ENCODE results near the gene C18orf32.
A peak's percentile ranks its signal among the peaks of the same experiment; 100 is the strongest.

Gene C18orf32

DNA sequence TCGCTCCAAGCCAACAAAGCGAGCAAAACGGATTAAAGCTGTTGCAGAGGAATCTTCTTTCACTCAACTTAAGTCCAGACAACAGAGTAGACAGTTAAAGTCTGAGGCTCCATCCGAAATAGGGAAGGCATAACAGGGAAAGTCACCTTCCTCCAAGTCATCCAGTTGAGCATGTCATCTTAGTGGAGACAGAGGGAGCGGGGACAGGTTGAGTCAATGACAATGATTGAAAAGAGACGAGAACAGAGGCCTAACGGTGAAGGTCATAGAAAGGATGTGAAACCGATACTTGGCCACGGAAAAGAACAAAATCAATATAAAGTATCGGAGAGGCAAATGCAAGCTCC lies 455 bp downstream of the C18orf32 start:
- Histone ChIP-seq H3K4me1 (ENCODE audit: control insufficient read depth, low read length) (peaks cover 44% of the 10 kb centered on the region), H3F3A (ENCODE audit: control insufficient read depth, insufficient read depth) (peaks cover 52% of the 10 kb centered on the region), H3K27ac (ENCODE audit: low read depth, low read length) (peak overlapping the region; percentile 74), H4K20me1 (ENCODE audit: control insufficient read depth, insufficient read depth, low read depth, low read length) (peaks cover 11% of the 10 kb centered on the region), H3K9me2 (replicated peaks; ENCODE audit: control insufficient read depth, low read length) (no peaks in the 10 kb centered on the region), H3K4me3 (ENCODE audit: low read length) (peak overlapping the region; percentile 87), H3K36me3 (ENCODE audit: control insufficient read depth, low read length) (peaks cover 71% of the 10 kb centered on the region), H3K27me3 (ENCODE audit: control insufficient read depth, low read length) (no peaks in the 10 kb centered on the region), H3K9me3 (ENCODE audit: control insufficient read depth, insufficient read depth, low read length) (no peaks in the 10 kb centered on the region), H3K4me2 (ENCODE audit: low read length) (peak overlapping the region; percentile 92), H3K79me2 (ENCODE audit: control insufficient read depth, low read length) (peaks cover 54% of the 10 kb centered on the region)
- TF ChIP-seq EZH2phosphoT487 (IDR thresholded peaks at IDR 0.05; ENCODE audit: borderline replicate concordance, low read length): no peak
- TF ChIP-seq, protein P1, sequence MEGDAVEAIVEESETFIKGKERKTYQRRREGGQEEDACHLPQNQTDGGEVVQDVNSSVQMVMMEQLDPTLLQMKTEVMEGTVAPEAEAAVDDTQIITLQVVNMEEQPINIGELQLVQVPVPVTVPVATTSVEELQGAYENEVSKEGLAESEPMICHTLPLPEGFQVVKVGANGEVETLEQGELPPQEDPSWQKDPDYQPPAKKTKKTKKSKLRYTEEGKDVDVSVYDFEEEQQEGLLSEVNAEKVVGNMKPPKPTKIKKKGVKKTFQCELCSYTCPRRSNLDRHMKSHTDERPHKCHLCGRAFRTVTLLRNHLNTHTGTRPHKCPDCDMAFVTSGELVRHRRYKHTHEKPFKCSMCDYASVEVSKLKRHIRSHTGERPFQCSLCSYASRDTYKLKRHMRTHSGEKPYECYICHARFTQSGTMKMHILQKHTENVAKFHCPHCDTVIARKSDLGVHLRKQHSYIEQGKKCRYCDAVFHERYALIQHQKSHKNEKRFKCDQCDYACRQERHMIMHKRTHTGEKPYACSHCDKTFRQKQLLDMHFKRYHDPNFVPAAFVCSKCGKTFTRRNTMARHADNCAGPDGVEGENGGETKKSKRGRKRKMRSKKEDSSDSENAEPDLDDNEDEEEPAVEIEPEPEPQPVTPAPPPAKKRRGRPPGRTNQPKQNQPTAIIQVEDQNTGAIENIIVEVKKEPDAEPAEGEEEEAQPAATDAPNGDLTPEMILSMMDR (IDR thresholded peaks at IDR 0.05; ENCODE audit: low read depth, low read length, poor library complexity, severe bottlenecking): no peak

GRCh38 chr18:49486134-49486533 lies 900 bp downstream of the C18orf32 start:
- H3K9me2 ChIP-seq (replicated peaks; ENCODE audit: control insufficient read depth, low read length): no peaks in the 10 kb centered on the region
- H3K4me1 ChIP-seq (ENCODE audit: control insufficient read depth, low read length): peaks cover 43% of the 10 kb centered on the region
- H3F3A ChIP-seq (ENCODE audit: control insufficient read depth, insufficient read depth): peaks cover 48% of the 10 kb centered on the region
- no peaks in the 10 kb centered on the region for H3K9me3 ChIP-seq (ENCODE audit: control insufficient read depth, insufficient read depth, low read length)
- H3K4me3 ChIP-seq (ENCODE audit: low read length): peak overlapping the region; percentile 87
- H3K4me2 ChIP-seq (ENCODE audit: low read length): peak overlapping the region; percentile 92
- H3K36me3 ChIP-seq (ENCODE audit: control insufficient read depth, low read length): peaks cover 71% of the 10 kb centered on the region
- peaks cover 6% of the 10 kb centered on the region; the same call in 1 of the 2 replicates for H4K20me1 ChIP-seq (ENCODE audit: control insufficient read depth, insufficient read depth, low read depth, low read length)
- peaks cover 49% of the 10 kb centered on the region for H3K79me2 ChIP-seq (ENCODE audit: control insufficient read depth, low read length)
- H3K27ac ChIP-seq (ENCODE audit: low read depth, low read length): peak overlapping the region; percentile 74
- TF ChIP-seq, protein P1 (IDR thresholded peaks at IDR 0.05; ENCODE audit: low read depth, low read length, poor library complexity, severe bottlenecking): no peak
- TF ChIP-seq EZH2phosphoT487 (IDR thresholded peaks at IDR 0.05; ENCODE audit: borderline replicate concordance, low read length): no peak
- no peaks in the 10 kb centered on the region for H3K27me3 ChIP-seq (ENCODE audit: control insufficient read depth, low read length)

GRCh38 chr18:49483198-49483597 lies 3.8 kb downstream of the C18orf32 start:
- Histone ChIP-seq H3K9me2 (replicated peaks; ENCODE audit: control insufficient read depth, low read length) (no peaks in the 10 kb centered on the region), H3K4me3 (ENCODE audit: low read length) (no peak overlapping the region), H3K27me3 (ENCODE audit: control insufficient read depth, low read length) (no peaks in the 10 kb centered on the region), H3K4me2 (ENCODE audit: low read length) (no peak overlapping the region), H3K4me1 (ENCODE audit: control insufficient read depth, low read length) (peaks cover 18% of the 10 kb centered on the region), H4K20me1 (ENCODE audit: control insufficient read depth, insufficient read depth, low read depth, low read length) (no peaks in the 10 kb centered on the region), H3K9me3 (ENCODE audit: control insufficient read depth, insufficient read depth, low read length) (no peaks in the 10 kb centered on the region), H3K79me2 (ENCODE audit: control insufficient read depth, low read length) (peaks cover 33% of the 10 kb centered on the region), H3F3A (ENCODE audit: control insufficient read depth, insufficient read depth) (peaks cover 19% of the 10 kb centered on the region), H3K27ac (ENCODE audit: low read depth, low read length) (no peak overlapping the region), H3K36me3 (ENCODE audit: control insufficient read depth, low read length) (peaks cover 61% of the 10 kb centered on the region)
- no peak for TF ChIP-seq EZH2phosphoT487 (IDR thresholded peaks at IDR 0.05; ENCODE audit: borderline replicate concordance, low read length)
- TF ChIP-seq, protein P1 (IDR thresholded peaks at IDR 0.05; ENCODE audit: low read depth, low read length, poor library complexity, severe bottlenecking): no peak

All from DOHH2 (cell line).